Panc1 (cell line): ENCODE data around the gene CLSTN2.

Experiments
- REST ChIP-seq, 2 experiments: IDR thresholded peaks; 2 replicates each; pipeline ENCODE4 v1.6.1; 2011 to 2012; ENCODE audit warnings: low read depth in 2 of 2, control low read depth in 1 of 2, low read length in 1 of 2, mild to moderate bottlenecking in 1 of 2, moderate library complexity in 1 of 2; ENCODE audit not compliant: insufficient read depth in 1 of 2
- TF ChIP-seq, protein P1 (sequence below): fragments of 450-650 bp; IDR thresholded peaks from 2 replicates; pipeline ENCODE4 v1.5.1; 2017; ENCODE audit warnings: mild to moderate bottlenecking

DNA sequence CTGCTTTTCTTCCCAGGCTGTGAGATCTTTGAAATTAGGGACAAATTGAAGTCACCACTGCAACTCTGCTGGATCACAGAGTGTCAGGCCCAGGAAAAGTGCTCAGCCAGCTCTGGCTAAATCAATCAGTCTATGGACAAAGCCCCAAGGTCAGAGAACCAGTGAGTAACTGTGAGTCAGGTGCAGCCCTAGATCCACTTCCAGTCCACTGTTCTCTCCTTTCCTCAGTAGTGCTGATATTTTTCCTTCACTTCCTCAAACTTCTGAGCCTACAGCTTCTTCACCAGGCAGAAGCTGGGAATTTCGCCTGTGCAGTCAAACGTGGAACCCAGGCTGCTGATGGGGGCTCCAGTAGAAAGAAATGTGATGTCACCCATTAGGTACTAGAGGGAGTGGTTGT is 667.8 kb downstream of the CLSTN2 start:
- no peak for TF ChIP-seq REST (IDR thresholded peaks at IDR 0.05; ENCODE audit: insufficient read depth in 1 of 2, low read depth in 2 of 2, low read length in 1 of 2)
- TF ChIP-seq, protein P1, sequence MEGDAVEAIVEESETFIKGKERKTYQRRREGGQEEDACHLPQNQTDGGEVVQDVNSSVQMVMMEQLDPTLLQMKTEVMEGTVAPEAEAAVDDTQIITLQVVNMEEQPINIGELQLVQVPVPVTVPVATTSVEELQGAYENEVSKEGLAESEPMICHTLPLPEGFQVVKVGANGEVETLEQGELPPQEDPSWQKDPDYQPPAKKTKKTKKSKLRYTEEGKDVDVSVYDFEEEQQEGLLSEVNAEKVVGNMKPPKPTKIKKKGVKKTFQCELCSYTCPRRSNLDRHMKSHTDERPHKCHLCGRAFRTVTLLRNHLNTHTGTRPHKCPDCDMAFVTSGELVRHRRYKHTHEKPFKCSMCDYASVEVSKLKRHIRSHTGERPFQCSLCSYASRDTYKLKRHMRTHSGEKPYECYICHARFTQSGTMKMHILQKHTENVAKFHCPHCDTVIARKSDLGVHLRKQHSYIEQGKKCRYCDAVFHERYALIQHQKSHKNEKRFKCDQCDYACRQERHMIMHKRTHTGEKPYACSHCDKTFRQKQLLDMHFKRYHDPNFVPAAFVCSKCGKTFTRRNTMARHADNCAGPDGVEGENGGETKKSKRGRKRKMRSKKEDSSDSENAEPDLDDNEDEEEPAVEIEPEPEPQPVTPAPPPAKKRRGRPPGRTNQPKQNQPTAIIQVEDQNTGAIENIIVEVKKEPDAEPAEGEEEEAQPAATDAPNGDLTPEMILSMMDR, result no peak
